Dedifferentiated amniotic fluid mesenchymal stem cell (primary cell): ENCODE measurements around the gene DACH2.
"Not testable (repeated sequence)": the region's sequence is repeated elsewhere in the genome, so short reads cannot be mapped to it uniquely, and the experiment has no call there.

ENCODE experiments used
- DNase-seq: peaks from one replicate; pipeline ENCODE4 v3.0.0-alpha.2; 2016; ENCODE audit errors: extremely low spot score

The DACH2 gene

DNA sequence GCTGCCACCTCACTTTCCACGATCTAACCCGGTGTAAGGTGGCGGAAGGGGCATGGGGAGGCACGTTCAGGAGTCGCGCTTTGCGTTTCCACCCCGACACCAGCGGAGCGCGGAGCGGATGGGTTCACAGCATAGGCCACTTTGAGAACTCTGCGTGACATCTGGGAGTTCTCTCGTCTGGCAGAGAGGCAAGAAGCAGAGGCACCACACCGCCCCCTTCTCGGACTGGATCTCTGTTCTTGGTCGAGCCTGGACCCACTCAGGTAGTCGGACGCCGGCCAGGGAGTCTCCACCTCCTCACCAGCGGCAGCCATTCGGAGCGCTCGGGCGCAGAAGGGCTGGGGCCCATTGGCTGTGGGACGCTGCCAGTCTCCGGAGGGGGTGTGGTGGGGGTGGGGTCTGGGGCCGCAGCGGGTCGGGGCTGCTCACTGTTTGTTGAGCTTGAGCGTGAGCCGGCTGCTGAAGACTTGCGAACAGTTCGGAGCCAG, at the start of gene DACH2:
DACH2 (plus strand) TSS at position 428 of the 488 bp plus-strand sequence.
- DNase-seq: no peak

DNA sequence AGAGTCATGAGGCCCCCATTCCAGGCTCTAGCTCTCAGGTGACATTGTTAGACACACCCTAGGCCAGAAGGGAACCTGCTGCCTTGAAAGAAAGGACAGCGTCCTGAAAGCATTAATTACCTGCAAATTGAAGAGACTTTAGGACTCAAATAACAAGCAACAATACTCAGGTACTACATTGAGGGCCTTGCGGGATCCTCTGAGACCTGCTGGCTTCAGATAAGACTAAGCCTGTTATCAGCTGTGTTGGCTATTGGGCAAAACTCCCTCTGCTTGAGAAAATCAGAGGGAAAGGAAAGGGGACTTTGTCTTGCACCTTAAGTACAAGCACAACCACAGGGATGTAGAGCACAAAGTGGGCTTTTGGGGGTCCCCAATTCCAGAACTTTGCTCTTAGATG, 45.9 kb upstream of the DACH2 start:
- DNase-seq: no peak

DNA sequence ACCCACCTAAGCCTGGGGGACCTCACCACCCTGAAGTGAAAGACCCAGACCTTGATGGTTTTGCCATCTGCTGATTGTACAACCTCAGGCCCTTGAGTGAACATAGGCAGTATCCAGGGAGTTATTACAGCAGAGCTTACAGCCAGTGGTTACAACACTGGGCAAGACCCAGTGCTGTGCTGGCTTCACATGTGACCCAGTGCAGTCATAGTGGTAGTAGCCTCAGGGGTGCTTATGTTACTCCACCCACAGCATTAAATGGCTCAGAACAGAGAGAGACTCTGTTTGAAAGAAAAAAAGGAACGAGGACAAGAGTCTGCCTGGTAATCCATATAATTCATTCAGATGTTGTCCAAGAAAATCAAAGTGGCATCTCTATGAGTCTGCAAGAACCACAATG, 45.2 kb upstream of the DACH2 start:
- DNase-seq: no peak

DNA sequence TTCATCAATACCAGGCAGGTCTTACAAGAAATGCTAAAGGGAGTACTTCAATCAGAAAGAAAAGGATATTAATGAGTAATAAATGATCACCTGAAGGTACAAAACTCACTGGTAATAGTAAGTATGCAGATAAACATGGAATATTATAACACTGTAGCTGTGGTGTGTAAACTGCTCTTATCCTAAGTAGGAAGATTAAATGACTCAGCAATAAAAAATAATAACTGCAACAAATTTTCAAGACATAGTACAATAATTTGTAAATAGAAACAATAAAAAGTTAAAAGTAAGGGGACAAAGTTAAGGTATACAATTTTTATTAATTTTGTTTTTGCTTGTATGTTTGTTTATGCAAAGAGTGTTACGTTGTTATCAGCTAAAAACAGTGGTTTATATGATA, 43.7 kb upstream of the DACH2 start:
- DNase-seq: no peak

DNA sequence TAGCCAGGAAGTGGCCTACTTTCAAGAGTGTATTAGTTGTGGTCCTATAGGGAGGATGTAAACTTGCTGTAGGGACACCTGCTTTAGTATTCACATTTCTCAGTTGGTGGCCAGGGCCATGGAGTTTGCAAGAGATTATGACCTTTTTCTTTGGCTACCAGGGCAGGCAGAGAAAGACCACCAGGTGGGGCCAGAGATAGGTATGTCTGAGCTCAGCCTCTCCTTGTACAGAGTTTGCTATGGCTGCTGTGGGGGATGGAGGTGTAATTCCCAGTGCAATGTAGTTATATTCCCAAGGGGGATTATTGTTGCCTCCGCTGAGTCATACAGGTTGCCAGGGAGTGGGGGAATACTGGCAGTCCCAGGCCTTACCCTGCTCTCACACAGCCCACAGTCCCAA, 26.3 kb upstream of the DACH2 start:
- no peak for DNase-seq

DNA sequence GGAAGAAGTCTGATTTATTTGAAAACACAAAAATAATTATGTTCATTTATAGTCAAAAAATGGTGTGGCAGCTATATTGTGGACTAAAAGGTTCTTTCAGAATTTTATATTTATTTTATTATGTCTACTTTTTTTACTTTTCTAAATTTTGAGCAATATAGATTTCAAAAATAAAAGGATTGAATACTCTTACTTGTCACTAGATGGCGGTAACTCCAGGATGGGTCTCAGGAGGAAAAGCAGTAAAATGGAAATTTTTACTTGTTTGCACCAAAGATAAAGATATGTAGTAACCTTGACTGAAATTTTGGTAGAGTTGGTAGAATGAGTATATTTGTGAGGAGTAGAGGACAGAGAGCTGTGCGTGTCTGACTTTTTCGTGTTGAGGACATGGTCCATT, 14.5 kb upstream of the DACH2 start:
- no peak for DNase-seq

DNA sequence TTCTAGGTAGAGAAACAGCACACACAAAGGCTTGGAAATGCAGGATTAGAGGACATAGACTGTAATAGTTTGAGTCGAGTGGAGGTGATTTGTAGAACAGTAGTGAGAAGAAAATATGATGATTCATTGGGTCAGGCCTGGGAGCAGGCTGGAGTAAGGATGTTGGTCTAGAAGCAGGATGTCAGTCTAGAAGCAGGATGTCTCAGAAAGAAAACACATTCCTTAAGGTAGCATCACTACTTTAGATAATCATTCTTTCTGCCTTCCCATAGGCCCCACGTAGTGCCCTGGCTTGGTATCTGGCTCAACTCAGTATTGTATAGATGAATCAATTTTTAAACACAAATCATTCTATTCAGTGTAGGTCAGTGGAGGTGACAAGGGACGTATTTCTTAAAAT, 11.2 kb upstream of the DACH2 start:
- no peak for DNase-seq

DNA sequence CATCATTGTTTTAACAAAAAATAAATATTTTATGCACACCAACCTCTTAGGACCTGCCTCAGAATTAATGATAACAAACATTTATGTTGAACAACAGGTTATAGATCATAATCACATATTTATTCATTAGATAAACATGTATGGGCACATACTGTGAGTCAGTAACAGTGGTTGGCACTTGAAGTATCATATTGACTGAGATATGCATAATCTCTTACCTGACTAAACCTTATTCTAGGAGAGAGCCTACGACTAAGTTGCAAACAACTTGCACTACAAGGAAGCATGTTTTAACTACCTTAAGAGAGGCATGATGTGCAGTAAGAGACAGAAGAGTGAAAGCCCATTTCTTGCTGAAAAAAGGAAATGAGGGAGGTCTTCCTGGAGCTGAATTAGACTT, 6.5 kb upstream of the DACH2 start:
- no peak for DNase-seq

DNA sequence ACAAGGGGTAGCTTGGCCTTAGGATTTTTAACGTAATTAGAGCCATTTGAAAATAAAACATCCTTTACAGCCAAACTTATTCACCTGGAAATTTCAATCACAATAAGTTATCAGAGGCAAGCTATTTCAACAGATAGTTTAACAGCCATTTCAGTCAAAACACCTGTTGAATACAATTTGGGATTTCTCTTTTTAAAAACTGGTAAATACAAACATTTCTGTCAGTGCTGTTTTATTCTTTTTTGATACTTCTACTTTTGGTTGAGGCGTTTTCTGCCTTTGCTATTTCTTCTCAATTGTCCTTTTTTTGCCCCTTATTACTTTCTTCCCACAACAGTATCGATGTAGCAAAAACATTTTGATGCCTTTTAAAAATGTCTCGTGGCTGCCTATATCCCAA, 2.1 kb upstream of the DACH2 start:
- no peak for DNase-seq

DNA sequence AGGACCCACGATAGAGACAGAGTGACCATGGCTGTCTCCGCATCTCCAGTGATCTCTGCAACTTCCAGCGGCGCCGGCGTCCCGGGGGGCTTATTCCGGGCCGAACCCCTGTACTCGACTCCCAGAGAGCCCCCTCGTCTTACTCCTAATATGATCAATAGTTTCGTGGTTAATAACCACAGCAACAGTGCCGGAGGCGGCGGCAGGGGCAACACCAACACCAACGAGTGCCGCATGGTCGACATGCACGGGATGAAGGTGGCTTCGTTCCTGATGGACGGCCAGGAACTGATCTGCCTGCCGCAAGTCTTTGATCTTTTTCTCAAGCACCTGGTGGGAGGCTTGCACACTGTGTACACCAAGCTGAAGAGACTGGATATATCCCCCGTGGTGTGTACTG, 343 bp downstream of the DACH2 start:
- DNase-seq: no peak

DNA sequence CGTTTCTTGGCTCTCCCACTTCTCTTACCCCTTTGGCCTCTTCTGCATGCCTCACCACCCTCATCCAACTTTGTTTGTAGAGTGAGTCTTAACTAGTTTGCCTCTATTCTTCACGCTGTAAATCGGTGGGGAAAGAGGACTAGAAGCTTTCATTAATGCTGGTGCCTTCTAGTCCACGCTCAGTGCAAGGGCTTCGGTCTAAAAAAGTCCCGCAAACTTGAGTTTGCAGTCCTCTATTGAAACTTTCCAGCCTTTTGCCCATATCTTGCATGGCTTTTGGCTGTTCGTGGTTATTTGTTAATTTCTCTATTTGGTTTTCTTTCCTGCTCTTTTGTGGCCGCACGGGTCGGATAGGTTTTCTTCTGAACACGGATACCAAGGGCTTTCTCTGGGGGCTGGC, 868 bp downstream of the DACH2 start:
- DNase-seq: no peak

DNA sequence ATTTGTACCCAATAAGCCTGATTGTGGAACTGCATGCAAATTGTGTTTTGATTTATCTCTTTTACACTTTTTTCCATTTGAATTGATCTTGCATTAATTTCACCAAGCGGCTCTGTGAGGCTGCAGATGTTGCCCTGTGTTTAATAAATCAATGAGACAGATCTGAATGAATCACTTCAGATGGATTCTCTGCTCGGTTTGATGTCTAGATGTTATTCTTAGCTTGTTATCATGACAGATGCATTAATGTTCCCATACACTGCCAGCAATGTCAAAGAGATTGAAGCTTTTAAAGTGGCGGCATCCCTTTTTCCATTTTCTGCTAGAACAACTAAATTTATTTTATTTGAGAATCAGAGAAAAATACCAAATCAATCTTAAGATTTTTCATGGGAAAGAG, 6.3 kb downstream of the DACH2 start:
- DNase-seq: no peak

DNA sequence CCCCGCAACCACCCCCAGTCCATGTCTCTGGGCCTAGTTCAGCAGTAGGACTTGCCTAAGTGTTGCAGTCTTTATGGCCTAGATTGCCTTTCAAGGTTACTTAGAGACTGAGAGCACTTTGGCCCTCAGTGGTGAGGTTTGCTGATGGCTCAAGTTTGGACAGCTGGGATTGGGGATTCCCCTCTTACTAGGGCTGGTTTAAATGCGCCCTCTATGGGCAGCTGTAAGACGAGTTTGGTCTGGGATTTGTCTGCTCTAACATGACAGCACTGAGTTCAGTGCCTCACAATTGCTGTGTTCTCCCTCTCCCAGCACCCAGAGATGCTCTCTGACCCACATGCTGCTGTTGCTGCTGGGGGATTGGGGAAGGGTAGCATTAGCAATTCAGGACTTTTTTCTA, 23.1 kb downstream of the DACH2 start:
- DNase-seq: no peak

DNA sequence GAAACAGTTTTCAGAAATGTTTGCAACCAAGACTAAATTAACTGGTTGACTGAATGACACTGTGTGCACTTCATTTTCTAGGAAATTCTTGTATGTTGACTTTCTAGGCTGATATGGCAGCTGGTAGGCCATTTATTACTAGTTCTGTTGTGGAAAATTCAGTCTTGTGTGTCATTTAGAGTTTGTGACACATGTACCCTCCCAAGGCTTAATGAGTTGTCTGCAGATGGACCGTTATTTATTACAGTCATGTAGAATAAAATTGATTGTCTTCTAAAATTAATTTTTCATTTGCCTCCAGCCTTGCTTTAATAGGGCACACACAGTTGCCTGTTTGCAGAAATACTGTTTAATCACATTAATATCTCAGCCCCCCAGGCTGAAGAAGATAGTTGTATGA, 30.7 kb downstream of the DACH2 start:
- no peak for DNase-seq

DNA sequence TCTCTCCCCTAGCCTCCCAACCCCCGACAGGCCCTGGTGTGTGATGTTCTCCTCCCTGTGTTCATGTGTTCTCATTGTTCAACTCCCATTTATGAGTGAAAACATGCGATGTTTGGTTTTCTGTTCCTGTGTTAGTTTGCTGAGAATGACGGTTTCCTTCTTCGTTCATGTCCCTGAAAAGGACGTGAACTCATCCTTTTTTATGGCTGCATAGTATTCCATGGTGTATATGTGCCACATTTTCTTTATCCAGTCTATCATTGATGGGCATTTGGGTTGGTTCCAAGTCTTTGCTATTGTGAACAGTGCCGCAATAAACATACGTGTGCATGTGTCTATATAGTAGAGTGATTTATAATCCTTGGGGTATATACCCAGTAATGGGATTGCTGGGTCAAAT, 33.1 kb downstream of the DACH2 start:
- not testable (repeated sequence) for DNase-seq

DNA sequence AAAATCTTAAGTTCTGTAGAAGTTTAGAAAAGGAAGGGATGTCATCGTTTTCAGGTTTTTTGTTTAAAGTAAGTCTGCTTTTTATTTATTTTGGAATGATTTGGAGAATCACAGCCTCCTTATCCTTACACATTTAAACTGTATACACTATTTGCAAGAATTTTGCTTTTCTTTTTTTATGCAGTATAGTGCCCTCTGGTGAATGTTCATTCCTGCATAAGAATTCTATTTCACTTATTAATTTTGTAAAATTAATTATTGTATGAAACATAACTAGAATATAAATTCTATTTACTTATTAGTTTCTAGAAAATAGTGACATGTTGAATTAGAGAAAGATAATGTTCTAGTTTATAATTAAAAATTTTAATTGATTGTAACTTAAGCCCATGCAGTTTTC, 44.6 kb downstream of the DACH2 start:
- DNase-seq: no peak

DNA sequence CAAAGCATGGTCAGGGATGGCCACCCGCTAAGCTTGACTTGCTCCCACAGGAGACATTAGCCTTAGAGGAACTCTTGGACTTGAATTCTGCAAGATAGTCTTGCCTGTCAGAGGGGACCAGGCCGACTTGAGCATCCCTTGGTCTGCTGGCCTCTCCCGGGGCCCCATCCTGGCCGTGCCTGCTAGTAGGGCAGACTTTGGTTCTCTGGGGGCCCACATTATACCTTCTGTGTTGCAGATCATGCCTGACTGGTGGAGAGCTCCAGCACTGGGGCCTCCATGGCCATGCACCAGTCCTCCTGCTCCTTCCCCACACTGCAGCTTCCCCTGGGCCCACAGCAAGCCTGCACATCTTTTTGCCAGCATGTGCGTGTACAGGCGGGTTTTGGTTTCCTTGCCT, 46.5 kb downstream of the DACH2 start:
- no peak for DNase-seq

DNA sequence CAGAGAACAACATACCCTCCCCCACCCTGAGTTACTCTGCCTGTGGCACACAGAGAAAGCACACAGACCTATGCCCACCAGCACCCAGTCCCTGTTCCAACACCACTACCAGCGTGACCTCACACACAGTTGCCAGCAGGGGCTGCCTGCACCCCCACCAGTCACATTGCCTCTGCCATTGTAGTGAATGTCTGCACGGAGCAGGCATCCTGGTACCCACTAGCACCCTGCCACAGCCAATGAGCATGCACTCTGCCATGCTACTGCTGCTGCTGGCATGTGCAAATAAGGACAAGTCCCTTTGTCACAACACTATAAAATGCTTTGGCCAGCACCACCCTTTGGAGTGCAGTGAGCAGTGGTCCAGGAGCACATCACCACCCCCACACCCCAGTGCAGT, 47.1 kb downstream of the DACH2 start:
- DNase-seq: no peak

DNA sequence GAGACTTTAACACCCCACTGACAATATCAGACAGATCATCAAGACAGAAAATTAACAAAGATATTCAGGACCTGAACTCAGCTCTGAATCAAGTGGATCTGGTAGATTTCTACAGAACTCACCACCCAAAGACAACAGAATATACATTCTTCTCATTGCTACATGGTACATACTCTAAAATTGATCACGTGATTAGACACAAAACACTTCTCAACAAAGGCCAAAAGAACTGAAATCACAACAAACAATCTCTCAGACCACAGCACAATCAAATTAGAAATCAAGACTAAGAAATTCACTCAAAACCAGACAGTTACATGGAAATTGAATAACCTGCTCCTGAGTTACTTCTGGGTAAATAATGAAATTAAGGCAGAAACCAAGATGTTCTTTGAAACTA, 49.6 kb downstream of the DACH2 start:
- DNase-seq: no peak

DNA sequence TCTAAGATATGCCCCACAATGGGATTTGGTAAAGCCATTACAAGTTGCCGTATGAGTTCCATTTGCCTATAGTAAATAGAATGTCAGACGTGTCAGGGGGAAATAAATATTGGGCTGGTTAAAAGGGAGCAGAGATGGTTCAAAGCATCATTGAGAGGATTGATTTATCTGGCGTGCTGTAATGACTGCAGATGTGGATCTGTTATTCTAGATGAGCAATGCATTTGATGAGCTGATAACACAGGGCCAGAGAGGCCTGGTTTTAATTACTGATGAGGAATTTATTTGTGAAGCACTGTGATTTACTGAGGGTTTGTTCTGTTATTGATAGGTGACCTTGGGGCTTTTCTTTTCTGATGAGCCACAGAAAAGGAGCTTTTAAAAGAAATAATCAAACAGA, 62.5 kb downstream of the DACH2 start:
- no peak for DNase-seq

DNA sequence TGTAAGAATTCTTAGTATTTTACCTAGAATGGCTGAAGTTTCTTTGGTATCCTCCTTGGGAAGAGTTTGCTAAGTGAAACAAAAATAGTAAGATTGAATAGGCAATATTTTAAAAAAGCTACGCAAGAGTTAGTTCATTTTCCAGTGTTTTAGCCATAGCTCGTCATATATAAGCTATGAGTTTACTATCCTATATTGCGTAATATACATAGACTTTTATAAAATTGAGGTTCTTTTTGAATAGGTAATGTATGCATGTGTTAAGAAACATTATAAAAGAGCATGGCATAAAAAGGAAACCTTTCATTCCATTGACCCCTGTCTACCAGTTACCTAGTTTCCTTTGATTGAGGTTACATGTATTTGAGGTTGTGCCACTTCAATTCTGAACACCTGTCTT, 67.0 kb downstream of the DACH2 start:
- no peak for DNase-seq

DNA sequence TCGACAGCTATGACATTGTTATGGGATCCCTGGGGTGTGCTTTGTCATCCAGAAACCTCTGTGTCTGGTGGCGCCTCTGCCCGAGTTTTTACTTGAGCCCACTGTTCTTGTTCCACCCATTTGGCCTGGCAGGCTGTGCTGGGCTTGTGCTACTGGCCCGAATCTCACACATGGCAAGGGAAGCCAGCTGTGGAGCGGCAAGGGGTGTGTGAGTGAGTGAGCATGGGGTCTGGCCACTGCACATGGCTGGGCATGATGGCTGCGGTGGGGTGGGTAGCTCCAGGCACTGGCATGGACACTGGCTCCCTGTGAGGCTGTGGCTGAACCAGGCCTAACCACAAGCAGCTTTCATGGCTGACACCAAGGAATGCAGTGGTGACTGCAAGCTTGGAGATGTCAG, 89.2 kb downstream of the DACH2 start:
- no peak for DNase-seq

DNA sequence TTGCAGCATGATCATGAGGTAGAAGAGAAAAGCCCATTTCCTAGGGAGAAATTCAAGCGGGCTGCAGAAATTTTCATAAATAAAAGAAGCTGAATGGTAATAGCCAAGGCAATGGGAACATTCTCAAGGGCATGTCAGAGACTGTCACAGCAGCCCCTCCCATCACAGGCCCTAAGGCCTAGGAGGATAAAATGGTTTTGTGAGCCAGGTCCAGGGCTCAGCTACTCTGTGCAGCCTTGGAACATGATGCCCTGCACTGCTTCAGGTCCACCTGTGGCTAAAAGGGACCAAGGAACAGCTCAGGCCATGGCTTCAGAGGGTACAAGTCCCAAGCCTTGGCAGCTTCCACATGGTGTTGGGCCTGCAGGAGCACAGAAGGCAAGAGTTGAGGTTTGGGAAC, 93.3 kb downstream of the DACH2 start:
- DNase-seq: no peak

DNA sequence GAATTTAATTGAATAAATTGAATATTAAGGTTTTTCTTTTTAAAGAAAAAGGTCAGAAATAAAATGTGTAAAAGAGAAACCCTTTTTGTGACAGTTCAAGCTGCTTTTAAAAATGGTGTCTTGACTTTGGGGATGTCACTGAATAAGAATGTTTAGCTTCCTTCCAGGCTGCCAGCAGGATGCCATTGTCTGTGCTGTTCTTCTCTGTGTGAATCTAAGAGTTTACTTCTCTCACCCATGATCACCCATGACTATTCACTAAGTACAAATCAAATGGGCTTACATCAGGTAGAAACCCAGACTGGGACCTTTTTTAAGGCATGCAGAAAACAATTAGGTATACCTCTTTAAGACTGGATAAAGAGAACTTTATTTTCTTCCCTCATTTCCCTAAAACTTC, 115.3 kb downstream of the DACH2 start:
- no peak for DNase-seq

DNA sequence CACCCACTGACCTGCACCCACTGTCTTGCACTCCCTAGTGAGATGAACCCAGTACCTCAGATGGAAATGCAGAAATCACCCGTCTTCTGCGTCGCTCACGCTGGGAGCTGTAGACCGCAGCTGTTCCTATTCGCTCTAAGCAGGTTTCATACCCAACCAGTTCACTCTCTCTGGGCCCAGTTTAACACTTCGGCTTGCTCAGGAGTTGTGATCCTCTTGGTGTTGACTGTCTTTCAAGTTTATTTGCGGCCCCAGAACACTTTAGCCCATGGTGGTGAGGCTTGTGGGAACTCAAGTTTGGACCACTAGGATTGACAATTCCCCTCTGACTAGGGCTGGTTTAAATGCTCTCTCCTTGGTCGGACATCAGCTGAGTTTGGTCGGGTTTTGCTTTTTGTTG, 147.0 kb downstream of the DACH2 start:
- no peak for DNase-seq
